Panc1 (cell line): ENCODE data around the gene TOB1. TPM values are rescaled to one million over a fixed set of nuclear protein-coding genes. Genes with fewer than 3 reads are reported as not detected.

Source experiments
- ATAC-seq: fragments of 200-7000 bp; cut with Tn5 transposase; 2 replicates; pipeline ENCODE4 v1.9.1; 2020; ENCODE audit warnings: mild to moderate bottlenecking, moderate library complexity
- BruUV-seq: library from RNA; stranded (reverse); fragments of 400-500 nt; replicated peaks from 2 replicates; lab custom pipeline; 2021; lab: Mats Ljungman, UMichigan
- CTCF ChIA-PET: fragments of 300-600 bp; sonication (Branson Sonifier 250); formaldehyde crosslinking; loops from one replicate; lab custom pipeline; 2022; ENCODE audit warnings: antibody characterized with exemption; lab: Charles Lee
- POLR2A ChIA-PET: fragments of 300-600 bp; sonication (Branson Sonifier 250); formaldehyde crosslinking; loops from one replicate; lab custom pipeline; 2022; ENCODE audit warnings: antibody characterized with exemption; lab: Charles Lee
- DNase-seq: peaks from one replicate; pipeline ENCODE4 v3.0.0-alpha.2; 2010; ENCODE audit warnings: low read depth, low spot score
- H3K27ac ChIP-seq: 2 replicates; pipeline ENCODE4 v1.5.1; 2011; ENCODE audit warnings: mild to moderate bottlenecking, low read length, inconsistent platforms
- H3K27me3 ChIP-seq: fragments of 200-500 bp; sonication (Bioruptor generic); 2 replicates; pipeline ENCODE4 v1.6.0; 2014; ENCODE audit warnings: low read length, inconsistent platforms; ENCODE audit not compliant: control insufficient read depth, insufficient read depth
- H3K36me3 ChIP-seq: fragments of 200-500 bp; sonication (Bioruptor generic); 2 replicates; pipeline ENCODE4 v1.5.1; 2014; ENCODE audit warnings: inconsistent platforms, mild to moderate bottlenecking, low read length, moderate library complexity; ENCODE audit not compliant: control insufficient read depth, insufficient read depth
- H3K4me1 ChIP-seq: 2 replicates; pipeline ENCODE4 v1.5.1; 2011; ENCODE audit warnings: inconsistent platforms, mild to moderate bottlenecking, low read length, moderate library complexity; ENCODE audit not compliant: control insufficient read depth, insufficient read depth
- H3K4me3 ChIP-seq, 2 experiments: 2 replicates each; pipeline ENCODE4 v1.5.1; 2011 to 2012; ENCODE audit warnings: low read depth in 2 of 2, low read length in 2 of 2, mild to moderate bottlenecking in 2 of 2, inconsistent platforms in 1 of 2, moderate library complexity in 1 of 2
- H3K9me3 ChIP-seq: fragments of 200-500 bp; sonication (Bioruptor generic); 2 replicates; pipeline ENCODE4 v1.5.1; 2014; ENCODE audit warnings: low read depth, mild to moderate bottlenecking, inconsistent platforms, low read length, moderate library complexity; ENCODE audit not compliant: control insufficient read depth, insufficient read depth
- POLR2AphosphoS5 ChIP-seq: IDR thresholded peaks from 2 replicates; pipeline ENCODE4 v1.6.1; 2012; ENCODE audit warnings: mild to moderate bottlenecking, low read depth, low read length, moderate library complexity
- SIN3A ChIP-seq: IDR thresholded peaks from 2 replicates; pipeline ENCODE4 v1.6.1; 2012; ENCODE audit warnings: low read depth, mild to moderate bottlenecking, low read length, moderate library complexity, borderline replicate concordance; ENCODE audit not compliant: insufficient read depth
- TCF7L2 ChIP-seq: IDR thresholded peaks from 2 replicates; pipeline ENCODE4 v1.6.1; 2011; ENCODE audit warnings: mild to moderate bottlenecking, low read depth, low read length, inconsistent platforms
- in situ Hi-C: cut with HindIII; loops from 2 replicates; pipeline ENCODE4 v1.10.0; 2016; ENCODE audit warnings: low sequenced_read_pairs, low pct_unique_long_range_greater_than_20kb
- intact Hi-C: fragments of 100-400 bp; cut with micrococcal nuclease; formaldehyde crosslinking; loops from one replicate; pipeline ENCODE4 v1.10.0; 2022; ENCODE audit not compliant: unreplicated experiment
- total RNA-seq: library from RNA; stranded (reverse); gene quantifications from one replicate; pipeline ENCODE4 v1.2.1, GENCODE V29; 2021; ENCODE audit not compliant: unreplicated experiment
- TF ChIP-seq, protein P1 (sequence below), 2 experiments: IDR thresholded peaks; 2 replicates each; pipeline ENCODE4 v1.6.1; 2011 to 2012; ENCODE audit warnings: low read depth in 2 of 2, control low read depth in 1 of 2, low read length in 1 of 2, mild to moderate bottlenecking in 1 of 2, moderate library complexity in 1 of 2; ENCODE audit not compliant: insufficient read depth in 1 of 2
- TF ChIP-seq, protein P2 (sequence below): fragments of 450-650 bp; IDR thresholded peaks from 2 replicates; pipeline ENCODE4 v1.5.1; 2017; ENCODE audit warnings: mild to moderate bottlenecking

TOB1 gene
- total RNA-seq, 1 experiment from 2014 or later, result 117 TPM

- DNase-seq (no peak), ATAC-seq (no peak)
- CTCF ChIA-PET, result no interaction called here
- no peak overlapping the region for H3K27ac ChIP-seq
- no peaks in the 10 kb centered on the region for H3K4me1 ChIP-seq
- H3K4me3 ChIP-seq, result no peak overlapping the region
- BruUV-seq, result no TSS peak
- H3K9me3 ChIP-seq, result no peaks in the 10 kb centered on the region
- TF ChIP-seq, protein P1, sequence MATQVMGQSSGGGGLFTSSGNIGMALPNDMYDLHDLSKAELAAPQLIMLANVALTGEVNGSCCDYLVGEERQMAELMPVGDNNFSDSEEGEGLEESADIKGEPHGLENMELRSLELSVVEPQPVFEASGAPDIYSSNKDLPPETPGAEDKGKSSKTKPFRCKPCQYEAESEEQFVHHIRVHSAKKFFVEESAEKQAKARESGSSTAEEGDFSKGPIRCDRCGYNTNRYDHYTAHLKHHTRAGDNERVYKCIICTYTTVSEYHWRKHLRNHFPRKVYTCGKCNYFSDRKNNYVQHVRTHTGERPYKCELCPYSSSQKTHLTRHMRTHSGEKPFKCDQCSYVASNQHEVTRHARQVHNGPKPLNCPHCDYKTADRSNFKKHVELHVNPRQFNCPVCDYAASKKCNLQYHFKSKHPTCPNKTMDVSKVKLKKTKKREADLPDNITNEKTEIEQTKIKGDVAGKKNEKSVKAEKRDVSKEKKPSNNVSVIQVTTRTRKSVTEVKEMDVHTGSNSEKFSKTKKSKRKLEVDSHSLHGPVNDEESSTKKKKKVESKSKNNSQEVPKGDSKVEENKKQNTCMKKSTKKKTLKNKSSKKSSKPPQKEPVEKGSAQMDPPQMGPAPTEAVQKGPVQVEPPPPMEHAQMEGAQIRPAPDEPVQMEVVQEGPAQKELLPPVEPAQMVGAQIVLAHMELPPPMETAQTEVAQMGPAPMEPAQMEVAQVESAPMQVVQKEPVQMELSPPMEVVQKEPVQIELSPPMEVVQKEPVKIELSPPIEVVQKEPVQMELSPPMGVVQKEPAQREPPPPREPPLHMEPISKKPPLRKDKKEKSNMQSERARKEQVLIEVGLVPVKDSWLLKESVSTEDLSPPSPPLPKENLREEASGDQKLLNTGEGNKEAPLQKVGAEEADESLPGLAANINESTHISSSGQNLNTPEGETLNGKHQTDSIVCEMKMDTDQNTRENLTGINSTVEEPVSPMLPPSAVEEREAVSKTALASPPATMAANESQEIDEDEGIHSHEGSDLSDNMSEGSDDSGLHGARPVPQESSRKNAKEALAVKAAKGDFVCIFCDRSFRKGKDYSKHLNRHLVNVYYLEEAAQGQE (IDR thresholded peaks at IDR 0.05; ENCODE audit: insufficient read depth in 1 of 2, low read depth in 2 of 2, low read length in 1 of 2), result no peak
- TF ChIP-seq TCF7L2, result no peak
- no peak for TF ChIP-seq POLR2AphosphoS5
- TF ChIP-seq, protein P2, sequence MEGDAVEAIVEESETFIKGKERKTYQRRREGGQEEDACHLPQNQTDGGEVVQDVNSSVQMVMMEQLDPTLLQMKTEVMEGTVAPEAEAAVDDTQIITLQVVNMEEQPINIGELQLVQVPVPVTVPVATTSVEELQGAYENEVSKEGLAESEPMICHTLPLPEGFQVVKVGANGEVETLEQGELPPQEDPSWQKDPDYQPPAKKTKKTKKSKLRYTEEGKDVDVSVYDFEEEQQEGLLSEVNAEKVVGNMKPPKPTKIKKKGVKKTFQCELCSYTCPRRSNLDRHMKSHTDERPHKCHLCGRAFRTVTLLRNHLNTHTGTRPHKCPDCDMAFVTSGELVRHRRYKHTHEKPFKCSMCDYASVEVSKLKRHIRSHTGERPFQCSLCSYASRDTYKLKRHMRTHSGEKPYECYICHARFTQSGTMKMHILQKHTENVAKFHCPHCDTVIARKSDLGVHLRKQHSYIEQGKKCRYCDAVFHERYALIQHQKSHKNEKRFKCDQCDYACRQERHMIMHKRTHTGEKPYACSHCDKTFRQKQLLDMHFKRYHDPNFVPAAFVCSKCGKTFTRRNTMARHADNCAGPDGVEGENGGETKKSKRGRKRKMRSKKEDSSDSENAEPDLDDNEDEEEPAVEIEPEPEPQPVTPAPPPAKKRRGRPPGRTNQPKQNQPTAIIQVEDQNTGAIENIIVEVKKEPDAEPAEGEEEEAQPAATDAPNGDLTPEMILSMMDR, result no peak
- TF ChIP-seq SIN3A, result no peak
- POLR2A ChIA-PET, result no interaction called here
- in situ Hi-C loops, result no loop called here
- no peaks in the 10 kb centered on the region for H3K36me3 ChIP-seq
- peaks cover 2% of the 10 kb centered on the region for H3K27me3 ChIP-seq
- intact Hi-C loops, result no loop called here
Observed at GRCh38 chr17:50813583-50813982, 52.6 kb downstream of the TOB1 start.

Other genes with a start within 250 kb of the TOB1 start
- 128 TPM for gene ABCC3, start 231.5 kb downstream of the TOB1 start, total RNA-seq
- gene ANKRD40, start 158.4 kb downstream of the TOB1 start, total RNA-seq, result 57.2 TPM
- 136 TPM for gene LUC7L3, start 146.8 kb downstream of the TOB1 start, total RNA-seq
- gene ANKRD40CL, start 98.8 kb downstream of the TOB1 start, total RNA-seq, result not detected
- gene WFIKKN2, start 30.8 kb downstream of the TOB1 start, total RNA-seq, result 0.05 TPM